ENCODE results near the gene IGFBP1. TPM values are rescaled to one million over a fixed set of nuclear protein-coding genes. Genes with fewer than 3 reads are reported as not detected.

Gene IGFBP1
- polyA plus RNA-seq, 1 experiment = not detected

- POLR2A ChIA-PET = no interaction called here
- Histone ChIP-seq H3K4me3 (ENCODE audit: low read depth, low read length) (no peak overlapping the region), H3K36me3 (ENCODE audit: control insufficient read depth, insufficient read depth, low read length) (peaks cover 36% of the 10 kb centered on the region), H3K27me3 (ENCODE audit: control insufficient read depth, insufficient read depth, low read length) (no peaks in the 10 kb centered on the region)
- no peak for TF ChIP-seq CTCF (IDR thresholded peaks at IDR 0.05; ENCODE audit: insufficient read depth, low read depth, low read length)
- CTCF ChIA-PET = interaction anchor here (1.2 to 2.3 kb wide), 3 partner anchors 10 to 1228 kb away, joined by 3 to 5 read pairs (median 3); no protein-coding TSS in a partner anchor
- DNase-seq (ENCODE audit: low read depth) = no peak
Measured at GRCh38 chr7:45912972-45913371, 24.7 kb downstream of the IGFBP1 start.

GRCh38 chr7:45914911-45915310, 26.6 kb downstream of the IGFBP1 start:
- POLR2A ChIA-PET = no interaction called here
- CTCF ChIA-PET = interaction anchor here (10.5 kb wide), 1 partner anchor 1267 kb away, joined by 88 read pairs; no protein-coding TSS in a partner anchor
- no peak for TF ChIP-seq CTCF (IDR thresholded peaks at IDR 0.05; ENCODE audit: insufficient read depth, low read depth, low read length)
- Histone ChIP-seq H3K36me3 (ENCODE audit: control insufficient read depth, insufficient read depth, low read length) (peaks cover 36% of the 10 kb centered on the region), H3K4me3 (ENCODE audit: low read depth, low read length) (no peak overlapping the region), H3K27me3 (ENCODE audit: control insufficient read depth, insufficient read depth, low read length) (no peaks in the 10 kb centered on the region)
- DNase-seq (ENCODE audit: low read depth) = no peak

- Histone ChIP-seq H3K27me3 (ENCODE audit: control insufficient read depth, insufficient read depth, low read length) (no peaks in the 10 kb centered on the region), H3K4me3 (ENCODE audit: low read depth, low read length) (no peak overlapping the region), H3K36me3 (ENCODE audit: control insufficient read depth, insufficient read depth, low read length) (peaks cover 36% of the 10 kb centered on the region)
- no peak for TF ChIP-seq CTCF (IDR thresholded peaks at IDR 0.05; ENCODE audit: insufficient read depth, low read depth, low read length)
- no peak for DNase-seq (ENCODE audit: low read depth)
- POLR2A ChIA-PET = no interaction called here
- CTCF ChIA-PET = interaction anchor here (10.5 kb wide), 1 partner anchor 1266 kb away, joined by 88 read pairs; no protein-coding TSS in a partner anchor
Measured at GRCh38 chr7:45915606-45916005, 27.3 kb downstream of the IGFBP1 start.

- no peak for DNase-seq (ENCODE audit: low read depth)
- no peak for TF ChIP-seq CTCF (IDR thresholded peaks at IDR 0.05; ENCODE audit: insufficient read depth, low read depth, low read length)
- CTCF ChIA-PET = interaction anchor here (0.5 to 10.5 kb wide), 13 partner anchors 8 to 1506 kb away, joined by 3 to 88 read pairs (median 4); partner anchors contain the start of gene IGFBP1
- H3K4me3 ChIP-seq (ENCODE audit: low read depth, low read length) = peak overlapping the region; percentile 75
- POLR2A ChIA-PET = no interaction called here
- no peaks in the 10 kb centered on the region for H3K27me3 ChIP-seq (ENCODE audit: control insufficient read depth, insufficient read depth, low read length)
- H3K36me3 ChIP-seq (ENCODE audit: control insufficient read depth, insufficient read depth, low read length) = peaks cover 35% of the 10 kb centered on the region
Measured at GRCh38 chr7:45917064-45917463, 28.8 kb downstream of the IGFBP1 start.

GRCh38 chr7:45917658-45918057, 29.4 kb downstream of the IGFBP1 start:
- H3K36me3 ChIP-seq (ENCODE audit: control insufficient read depth, insufficient read depth, low read length) = peaks cover 33% of the 10 kb centered on the region
- POLR2A ChIA-PET = interaction anchor here (0.5 kb wide), 1 partner anchor 1162 kb away, joined by 3 read pairs; no protein-coding TSS in a partner anchor
- DNase-seq (ENCODE audit: low read depth) = no peak
- CTCF ChIA-PET = interaction anchor here (0.5 to 10.5 kb wide), 16 partner anchors 9 to 1346 kb away, joined by 3 to 88 read pairs (median 4); partner anchors contain the start of gene IGFBP1
- TF ChIP-seq CTCF (IDR thresholded peaks at IDR 0.05; ENCODE audit: insufficient read depth, low read depth, low read length) = peak; percentile 94
- H3K27me3 ChIP-seq (ENCODE audit: control insufficient read depth, insufficient read depth, low read length) = no peaks in the 10 kb centered on the region
- peak overlapping the region; percentile 75 for H3K4me3 ChIP-seq (ENCODE audit: low read depth, low read length)
